HG03045 (cell line): ENCODE data around the gene PLXNB2.
"Not testable (repeated sequence)": the region's sequence is repeated elsewhere in the genome, so short reads cannot be mapped to it uniquely, and the experiment has no call there.

Experiments used
- ATAC-seq: cut with Tn5 transposase; IDR thresholded peaks from one replicate; pipeline ENCODE4 v1.9.1; 2021; ENCODE audit warnings: mild to moderate bottlenecking, moderate library complexity; ENCODE audit not compliant: unreplicated experiment

The PLXNB2 gene

DNA sequence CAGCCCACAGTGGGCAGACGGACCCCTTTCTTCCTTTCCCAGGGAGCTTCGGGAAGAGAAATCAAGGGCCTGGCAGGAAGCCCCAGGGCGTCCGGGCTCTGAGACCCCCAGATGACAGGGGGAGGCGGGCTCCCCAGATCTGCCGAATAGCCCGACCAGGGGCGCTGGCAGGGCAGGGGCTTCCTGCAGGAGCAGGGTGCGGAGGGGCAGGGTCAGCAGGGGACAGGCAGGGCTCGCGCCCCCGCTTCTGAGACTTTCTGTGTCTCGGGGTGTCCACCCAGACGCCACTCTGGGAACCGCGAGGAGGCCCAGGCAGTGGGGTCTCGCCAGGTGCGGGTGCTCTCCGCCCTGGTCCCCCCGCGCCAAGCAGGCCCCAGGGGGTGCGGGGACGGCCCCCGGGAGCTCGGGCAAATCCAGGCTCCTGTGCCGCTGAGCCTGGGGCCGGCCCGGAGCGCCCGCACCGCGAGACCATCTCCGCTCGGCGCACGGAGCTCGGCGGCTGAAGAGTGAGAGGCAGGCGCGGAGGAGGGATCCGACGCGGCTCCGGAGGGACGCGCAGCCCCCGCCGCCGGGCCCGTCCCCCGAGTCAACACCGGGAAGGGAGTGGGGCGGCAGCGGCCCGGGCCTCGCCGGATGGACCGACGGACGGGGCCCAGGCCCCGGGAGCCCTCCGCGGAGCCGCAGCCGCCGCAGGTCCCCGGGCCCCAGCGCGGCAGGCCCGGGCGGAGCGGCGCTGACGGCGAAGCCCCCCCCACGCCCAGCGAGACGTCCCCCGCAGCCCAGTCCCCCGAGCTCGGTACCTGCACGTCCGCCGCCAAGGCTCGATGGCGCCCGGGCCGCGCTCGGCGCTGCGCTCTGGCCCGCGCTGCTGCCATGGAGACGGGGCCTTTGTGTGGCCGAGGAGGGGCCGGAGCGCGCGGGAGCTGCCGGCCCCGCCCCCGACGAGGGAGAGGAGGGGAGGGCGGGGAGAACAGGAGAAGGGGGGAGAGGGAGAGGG is at the start of gene PLXNB2:
Gene PLXNB2 (minus strand): TSS at position 894 of the 997 bp plus-strand sequence. CDS start 17,062 bp downstream, outside the sequence.
- ATAC-seq: no peak

DNA sequence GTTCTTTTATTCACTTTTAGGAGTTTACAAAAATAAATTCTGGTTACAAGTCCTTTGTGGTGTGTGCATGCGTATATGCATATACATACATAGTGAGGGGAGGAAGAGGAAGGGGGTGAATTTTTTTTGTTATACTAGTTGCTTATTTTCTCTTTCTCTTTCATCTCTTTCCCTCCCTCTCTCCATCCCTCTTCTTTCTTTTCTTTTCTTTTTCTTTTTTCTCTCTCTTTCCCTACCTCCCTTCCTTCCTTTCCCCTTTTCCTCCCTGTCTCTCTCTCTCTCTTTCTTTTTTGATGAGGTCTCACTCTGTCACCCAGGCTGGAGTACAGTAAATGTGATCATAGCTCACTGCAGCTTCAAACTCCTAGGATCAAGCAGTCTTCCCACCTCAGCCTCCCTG is 49.8 kb upstream of the PLXNB2 start:
- ATAC-seq: no peak

- ATAC-seq: no peak
These were observed 48.7 kb upstream of the PLXNB2 start for GRCh38 chr22:50356186-50356585.

GRCh38 chr22:50348058-50348457 is 40.6 kb upstream of the PLXNB2 start:
- ATAC-seq: no peak

DNA sequence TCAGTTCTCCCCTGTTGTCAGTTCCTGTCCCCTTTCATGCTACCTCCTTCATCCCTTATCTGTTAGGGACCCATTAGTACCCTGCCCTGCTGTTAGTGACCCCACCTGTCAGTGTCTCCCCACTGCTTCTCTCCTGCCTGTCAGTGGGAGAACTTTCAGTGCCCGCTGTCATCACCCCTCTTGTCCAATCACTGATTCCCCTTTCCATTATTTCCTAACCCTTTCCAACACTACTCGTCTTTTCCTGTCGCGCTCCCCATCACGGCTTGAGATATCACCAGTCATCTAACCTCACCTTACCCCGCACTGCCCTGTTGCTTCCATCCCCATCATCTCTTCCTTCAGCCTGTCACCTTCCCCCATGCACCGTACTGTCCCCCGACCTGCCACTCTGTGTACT is 39.7 kb upstream of the PLXNB2 start:
- no peak for ATAC-seq

GRCh38 chr22:50346470-50346869 is 39.0 kb upstream of the PLXNB2 start:
- no peak for ATAC-seq

DNA sequence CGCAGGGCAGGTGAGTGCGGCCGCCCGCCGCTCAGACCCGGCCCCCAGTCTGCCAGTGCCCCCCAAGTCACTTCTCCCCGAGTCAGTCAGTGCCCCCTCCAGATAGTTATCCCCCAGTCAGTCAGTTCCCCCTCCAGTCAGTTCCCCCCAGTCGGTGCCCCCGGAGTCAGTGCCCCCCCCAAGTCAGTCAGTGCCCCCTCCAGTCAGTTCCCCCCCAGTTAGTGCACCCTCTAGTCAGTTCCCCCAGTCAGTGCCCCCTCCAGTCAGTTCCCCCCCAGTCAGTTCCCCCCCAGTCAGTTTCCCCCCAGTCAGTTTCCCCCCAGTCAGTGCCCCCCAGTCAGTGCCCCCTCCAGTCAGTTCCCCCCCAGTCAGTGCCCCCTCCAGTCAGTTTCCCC is 36.1 kb upstream of the PLXNB2 start:
- no peak for ATAC-seq

DNA sequence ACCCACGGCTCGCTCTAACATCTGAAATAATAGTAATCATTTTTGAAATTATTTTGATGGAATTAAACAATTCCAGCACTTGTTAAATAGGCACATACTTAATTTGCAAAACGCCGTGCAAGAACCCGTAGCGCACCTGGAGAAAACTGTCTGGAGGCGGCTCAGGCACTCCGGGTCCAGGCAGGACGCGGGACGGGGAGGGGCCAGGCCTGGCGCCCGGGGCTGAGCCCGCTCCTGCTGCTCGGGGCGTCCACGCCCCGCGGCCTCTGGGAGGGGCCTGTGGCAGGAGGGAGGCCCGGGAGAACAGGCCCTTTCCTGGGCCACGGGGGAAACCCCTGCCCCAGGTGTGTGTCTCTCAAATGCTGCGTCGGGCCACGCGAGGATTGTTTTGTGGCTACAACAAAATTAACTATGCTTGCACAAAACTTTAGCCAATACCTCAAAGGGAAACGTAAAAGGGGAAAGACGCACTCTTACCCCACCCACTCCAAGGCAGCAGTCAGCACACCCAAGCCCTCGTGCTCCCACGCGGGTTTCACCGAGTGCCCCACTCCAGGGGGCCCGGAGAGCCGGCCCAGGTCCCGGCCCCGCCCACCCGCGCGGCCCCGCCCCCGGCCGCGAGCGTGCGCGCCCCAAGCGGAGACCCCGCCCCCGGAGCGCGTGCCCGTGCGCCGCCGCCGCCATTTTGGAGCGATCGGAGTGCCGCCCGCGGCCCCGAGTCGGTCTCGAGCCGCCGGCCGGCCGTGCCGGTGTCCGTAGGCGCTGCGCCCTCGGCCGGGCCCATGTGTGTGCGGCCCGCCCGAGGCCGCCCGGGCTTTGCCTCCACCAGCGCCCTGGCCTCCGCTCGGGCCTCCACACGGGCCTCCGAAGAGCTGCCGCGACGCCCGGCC is 35.5 kb upstream of the PLXNB2 start, which contains the start of gene PPP6R2:
Gene PPP6R2 (plus strand): TSS at position 677 of the 890 bp plus-strand sequence. CDS start 50,582 bp downstream, outside the sequence.
- ATAC-seq: peak; percentile 79

DNA sequence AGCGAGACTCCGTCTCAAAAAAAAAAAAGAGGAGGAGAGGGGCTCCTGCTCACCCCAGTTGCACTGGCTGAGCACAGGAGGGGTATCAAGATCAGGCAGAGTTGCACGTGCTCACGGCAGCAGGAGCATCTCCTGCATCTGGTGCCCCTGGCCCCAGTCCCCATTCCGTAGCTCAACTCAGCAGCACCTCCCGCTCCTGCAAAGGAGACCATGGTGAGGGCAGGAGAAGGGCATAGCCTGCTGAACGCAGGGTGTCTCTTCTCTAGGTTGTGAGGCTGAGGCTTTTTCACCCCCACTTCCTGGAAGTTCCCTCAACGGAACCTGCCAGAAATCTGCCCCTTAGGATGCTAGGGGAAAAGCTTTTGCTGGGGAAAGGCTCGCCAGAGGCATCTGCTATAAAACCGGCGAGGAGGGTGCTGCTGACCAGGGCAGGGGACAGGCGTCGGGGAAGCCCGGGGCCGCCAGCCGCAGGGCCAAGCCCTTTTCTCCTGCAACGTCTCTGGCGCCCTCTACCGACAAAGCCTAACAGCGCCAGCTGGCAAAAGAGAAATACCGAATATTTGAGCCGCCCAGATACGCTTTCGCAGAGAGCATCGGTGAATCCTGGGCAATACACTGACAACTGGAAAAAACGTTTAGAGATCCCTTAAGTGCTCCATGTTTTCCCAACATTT is 34.7 kb upstream of the PLXNB2 start:
- ATAC-seq: peak; percentile 49

GRCh38 chr22:50339945-50340879 is 32.8 kb upstream of the PLXNB2 start:
- ATAC-seq: no peak

GRCh38 chr22:50338860-50339462 is 31.5 kb upstream of the PLXNB2 start:
- ATAC-seq: no peak

DNA sequence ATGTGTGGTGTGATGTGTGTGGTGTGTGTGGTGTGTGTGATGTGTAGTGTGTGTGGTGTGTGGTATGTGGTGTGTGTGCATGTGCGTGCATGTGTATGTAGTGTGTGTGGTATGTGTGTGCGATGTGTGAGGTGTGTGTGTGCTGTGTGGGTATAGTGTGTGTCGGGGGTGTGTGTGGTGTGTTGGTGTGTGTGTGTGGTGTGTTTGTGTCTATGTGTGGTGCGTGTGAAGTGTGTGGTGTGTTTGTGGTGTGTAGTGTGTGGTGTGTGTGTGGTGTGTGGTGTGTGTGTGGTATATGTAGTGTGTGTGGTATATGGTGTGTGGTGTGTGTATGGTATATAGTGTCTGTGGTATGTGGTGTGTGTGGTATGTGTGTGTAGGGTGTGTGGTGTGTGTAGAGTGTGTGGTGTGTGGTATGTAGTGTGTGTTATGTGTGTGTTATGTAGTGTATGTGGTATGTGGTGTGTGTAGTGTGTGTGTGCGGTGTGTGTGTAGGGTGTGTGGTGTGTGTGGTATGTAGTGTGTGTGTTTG is 30.7 kb upstream of the PLXNB2 start:
- ATAC-seq: no peak

DNA sequence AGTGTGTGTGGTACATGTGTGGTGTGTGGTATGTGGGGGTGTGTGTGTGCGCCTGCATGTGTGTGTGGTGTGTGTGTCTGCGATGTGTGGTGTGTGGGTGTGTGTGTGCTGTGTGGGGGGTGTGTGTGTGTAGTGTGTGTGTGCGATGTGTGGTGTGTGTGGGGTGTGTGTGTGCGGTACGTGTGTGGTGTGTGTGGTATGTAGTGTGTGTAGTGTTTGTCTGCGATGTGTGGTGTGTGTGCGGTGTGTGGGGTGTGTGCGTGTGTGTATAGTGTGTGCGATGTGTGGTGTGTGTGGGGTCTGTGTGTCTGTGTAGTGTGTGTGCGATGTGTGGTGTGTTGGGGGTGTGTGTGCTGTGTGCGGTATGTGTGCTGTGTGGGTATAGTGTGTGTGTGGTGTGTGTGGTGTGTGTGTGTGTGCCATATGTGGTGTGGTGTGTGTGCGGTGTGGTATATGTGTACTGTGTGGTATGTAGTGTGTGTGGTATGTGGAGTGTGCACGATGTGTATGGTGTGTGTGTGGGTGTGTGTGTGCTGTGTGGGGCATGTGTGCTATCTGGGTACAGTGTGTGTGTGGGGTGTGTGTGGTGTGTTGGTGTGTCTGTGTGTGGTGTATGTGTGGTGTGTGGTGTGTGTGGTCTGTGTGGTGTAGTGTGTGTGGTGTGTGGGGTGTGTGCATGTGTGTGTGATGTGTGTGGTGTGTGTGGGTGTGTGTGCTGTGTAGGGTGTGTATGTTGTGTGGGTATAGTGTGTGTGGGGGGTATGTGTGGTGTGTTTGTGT is 30.0 kb upstream of the PLXNB2 start:
- no peak for ATAC-seq

GRCh38 chr22:50334433-50334832 is 27.0 kb upstream of the PLXNB2 start:
- ATAC-seq: not testable (repeated sequence)

GRCh38 chr22:50329236-50329635 is 21.8 kb upstream of the PLXNB2 start:
- no peak for ATAC-seq

DNA sequence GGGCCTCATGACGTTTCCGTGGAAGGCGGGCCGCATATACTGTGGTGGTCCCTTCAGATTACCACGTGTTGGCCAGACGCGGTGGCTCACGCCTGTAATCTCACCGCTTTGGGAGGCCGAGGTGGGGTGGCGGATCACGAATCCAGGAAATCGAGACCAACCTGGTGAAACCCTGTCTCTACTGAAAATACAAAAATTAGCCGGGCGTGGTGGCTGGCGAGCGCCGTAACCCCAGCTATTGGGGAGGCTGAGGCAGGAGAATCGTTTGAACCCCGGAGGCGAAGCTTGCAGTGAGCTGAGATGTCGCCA is 20.2 kb upstream of the PLXNB2 start:
- no peak for ATAC-seq

DNA sequence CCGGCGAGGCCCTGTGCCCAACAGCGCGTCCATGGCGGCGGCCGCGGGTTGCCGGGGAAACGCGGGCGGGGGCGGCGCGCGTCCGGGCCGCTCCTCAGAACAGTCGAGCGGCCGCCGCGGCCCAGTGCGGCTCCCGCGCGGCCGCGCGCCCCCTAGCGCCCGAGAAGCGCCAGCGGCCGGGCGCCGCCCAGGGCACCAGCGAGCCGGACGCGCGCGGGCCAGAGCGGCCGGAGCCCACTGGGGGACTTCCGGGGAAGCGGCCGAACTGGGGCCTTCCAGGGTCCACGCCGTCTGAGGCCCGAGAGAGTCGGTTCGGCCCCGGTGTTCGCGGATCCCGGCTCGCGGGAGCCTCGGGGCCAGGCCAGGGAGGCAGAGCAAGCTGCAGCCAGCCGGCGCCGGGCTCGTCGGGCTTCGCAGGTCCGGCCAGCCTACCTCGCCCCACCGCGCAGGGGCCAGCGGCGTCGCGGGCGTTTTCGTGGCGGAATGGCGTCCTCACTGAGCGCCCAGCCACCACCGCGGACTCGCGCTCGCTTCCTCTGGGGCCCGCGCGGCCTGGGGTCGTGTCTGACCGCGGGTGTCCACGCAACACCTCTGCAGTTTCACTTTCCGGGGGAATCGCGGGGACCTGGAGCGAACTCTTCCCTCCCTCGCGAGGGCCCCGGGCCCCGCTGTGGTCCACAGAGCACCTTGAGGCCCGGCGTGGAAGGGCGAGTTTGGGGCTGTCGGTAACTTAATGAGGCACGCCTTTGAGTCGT is 19.7 kb upstream of the PLXNB2 start, which contains the start of gene DENND6B:
Gene DENND6B (minus strand): TSS at position 57 of the 755 bp plus-strand sequence. CDS start 24 bp downstream, at position 33.
- peak; percentile 74 for ATAC-seq
